Pancreas (tissue), 10 donors: ENCODE results near the gene CDV3. TPM values are rescaled to one million over a fixed set of nuclear protein-coding genes. Genes with fewer than 3 reads are reported as not detected.

Source experiments
- ATAC-seq, 4 donors: fragments of 200-7000 bp; cut with Tn5 transposase; one replicate each; pipeline versions ENCODE4 v1.8.0 to v1.9.1; 2020; ENCODE audit warnings: mild to moderate bottlenecking in 4 of 4, moderate library complexity in 4 of 4
- DNase-seq, 6 donors: peaks; one replicate each; pipeline ENCODE4 v3.0.0-alpha.2; 2020
- FAIRE-seq: peaks from 2 replicates; lab custom pipeline; 2012; peaks lifted over from hg19 to GRCh38; lab: Jason Lieb, UNC
- H3K27ac ChIP-seq, 4 donors: fragments of 200-600 bp; sonication (generic); 1 replicate in 3 of 4; 2 replicates in 1 of 4; pipeline versions ENCODE4 v1.5.0 to v1.8.0; 2020
- H3K27me3 ChIP-seq, 4 donors: fragments of 200-600 bp; one replicate each; pipeline ENCODE4 v1.8.0; 2021
- H3K36me3 ChIP-seq, 3 donors: fragments of 200-600 bp; sonication (generic) in 1 of 3; one replicate each; pipeline versions ENCODE4 v1.5.0 to v1.8.0; 2020 to 2021
- H3K4me1 ChIP-seq, 3 donors: fragments of 200-600 bp; one replicate each; pipeline ENCODE4 v1.8.0; 2021
- H3K4me3 ChIP-seq, 4 donors: fragments of 200-600 bp; sonication (generic) in 2 of 4; one replicate each; pipeline versions ENCODE4 v1.5.0 to v1.8.0; 2020 to 2021
- H3K9me3 ChIP-seq, 4 donors: fragments of 200-600 bp; one replicate each; pipeline ENCODE4 v1.8.0; 2021
- WGBS, 2 donors: extraction: QIAGEN DNeasy Blood & Tissue Kit; methylation state at CpG; one replicate each; pipeline ENCODE4 v1.1.7; 2013; 5-methylcytosine and 5-hydroxymethylcytosine counted together
- intact Hi-C, 3 donors: fragments of 100-400 bp; cut with DNase I; formaldehyde crosslinking; loops; one replicate each; pipeline versions ENCODE4 v1.11.1 to v1.14.2; 2022
- polyA plus RNA-seq, 2 donors: library from polyadenylated mRNA; stranded (reverse); fragments of 200-250 nt; gene quantifications; one replicate each; pipeline ENCODE4 v1.2.3, GENCODE V29; 2013
- total RNA-seq, 6 donors: library from RNA; stranded (reverse); fragmentation: NEBNext Ultra II Directional in 4 of 6; extraction: Animal tissue kit (Norgen Biotek cat#: 25700) in 4 of 6; gene quantifications; one replicate each; pipeline versions ENCODE4 v1.2.1 to v1.2.4, GENCODE V29; 2021 to 2023
- TF ChIP-seq, protein P1 (sequence below), 4 donors: fragments of 200-600 bp; sonication (generic) in 3 of 4; IDR thresholded peaks; one replicate each; pipeline versions ENCODE4 v1.5.0 to v1.8.0; 2021; ENCODE audit warnings: antibody characterized with exemption in 4 of 4
- donor health status: healthy with polysubstance abuse.
- donor health status: DM: no; HTN: no; CAD: no; lungs with moderate emphysema.
- donor health status: DM: no; HTN: no; CAD: no.
- donor health status: control.
- donor health status: control.
- donor health status: Bipolar disorder and iron deficiency.
- donor health status: DM: yes; HTN: yes; CAD: no.
- donor health status: DM: no; HTN: no; CAD: no.
- donor health status: DM: no; HTN: no; CAD: no.
- donor health status: DM: yes; HTN: yes; CAD: no.

CDV3 gene
- total and polyA plus RNA-seq, 8 donors: 27.6 to 92.9 (median 74.7) TPM

GRCh38 chr3:133588784-133589465, 15.4 kb downstream of the CDV3 start:
- ATAC-seq (no peak), DNase-seq (no peak), FAIRE-seq (no peak)
- Histone ChIP-seq H3K9me3 (no peaks in the 10 kb centered on the region), H3K27me3 (no peaks in the 10 kb centered on the region), H3K4me3 (no peak overlapping the region), H3K36me3 (peaks cover 0 to 42% (median 31%) of the 10 kb centered on the region in 3 donors), H3K4me1 (no peaks in the 10 kb centered on the region), H3K27ac (no peak overlapping the region)
- TF ChIP-seq, protein P1, sequence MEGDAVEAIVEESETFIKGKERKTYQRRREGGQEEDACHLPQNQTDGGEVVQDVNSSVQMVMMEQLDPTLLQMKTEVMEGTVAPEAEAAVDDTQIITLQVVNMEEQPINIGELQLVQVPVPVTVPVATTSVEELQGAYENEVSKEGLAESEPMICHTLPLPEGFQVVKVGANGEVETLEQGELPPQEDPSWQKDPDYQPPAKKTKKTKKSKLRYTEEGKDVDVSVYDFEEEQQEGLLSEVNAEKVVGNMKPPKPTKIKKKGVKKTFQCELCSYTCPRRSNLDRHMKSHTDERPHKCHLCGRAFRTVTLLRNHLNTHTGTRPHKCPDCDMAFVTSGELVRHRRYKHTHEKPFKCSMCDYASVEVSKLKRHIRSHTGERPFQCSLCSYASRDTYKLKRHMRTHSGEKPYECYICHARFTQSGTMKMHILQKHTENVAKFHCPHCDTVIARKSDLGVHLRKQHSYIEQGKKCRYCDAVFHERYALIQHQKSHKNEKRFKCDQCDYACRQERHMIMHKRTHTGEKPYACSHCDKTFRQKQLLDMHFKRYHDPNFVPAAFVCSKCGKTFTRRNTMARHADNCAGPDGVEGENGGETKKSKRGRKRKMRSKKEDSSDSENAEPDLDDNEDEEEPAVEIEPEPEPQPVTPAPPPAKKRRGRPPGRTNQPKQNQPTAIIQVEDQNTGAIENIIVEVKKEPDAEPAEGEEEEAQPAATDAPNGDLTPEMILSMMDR (IDR thresholded peaks at IDR 0.05): no peak
- 70 to 75% methylated on average over 2 of the region's 2 CpGs for WGBS, 2 donors
- intact Hi-C loops: no loop called here

DNA sequence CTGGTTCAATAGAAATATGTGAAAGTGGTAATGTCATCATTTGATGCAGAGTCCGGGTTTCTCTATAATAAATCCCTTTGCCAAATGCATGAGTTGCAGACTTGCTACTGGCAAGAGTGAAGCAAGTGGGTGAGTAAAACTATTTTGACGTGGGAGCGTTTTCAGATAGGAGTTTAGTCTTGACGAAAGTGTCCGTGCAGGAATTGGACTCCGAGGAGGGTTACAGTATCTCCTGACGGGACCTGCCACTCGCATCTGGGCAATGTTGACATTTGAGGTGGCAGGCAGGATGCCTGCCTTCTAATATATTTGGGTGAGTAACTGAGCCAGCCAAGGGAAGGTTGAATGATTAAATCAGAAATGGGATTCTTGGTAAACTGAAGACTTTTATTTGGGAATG, 16.0 kb downstream of the CDV3 start:
- no peaks in the 10 kb centered on the region for H3K4me1 ChIP-seq
- peaks cover 0 to 40% (median 26%) of the 10 kb centered on the region in 3 donors for H3K36me3 ChIP-seq
- no peaks in the 10 kb centered on the region for H3K9me3 ChIP-seq
- H3K4me3 ChIP-seq: no peak overlapping the region
- intact Hi-C loops: no loop called here
- 40 to 53% methylated on average over 8 of the region's 8 CpGs for WGBS, 2 donors
- TF ChIP-seq, protein P1 (IDR thresholded peaks at IDR 0.05): no peak
- DNase-seq (no peak), ATAC-seq (peak in 1 of 4 donors; percentile 26), FAIRE-seq (no peak)
- no peak overlapping the region for H3K27ac ChIP-seq
- H3K27me3 ChIP-seq: no peaks in the 10 kb centered on the region

GRCh38 chr3:133591271-133591742, 17.8 kb downstream of the CDV3 start:
- Histone ChIP-seq H3K27me3 (no peaks in the 10 kb centered on the region), H3K36me3 (peaks cover 0 to 22% (median 12%) of the 10 kb centered on the region in 3 donors), H3K27ac (no peak overlapping the region), H3K4me1 (no peaks in the 10 kb centered on the region), H3K9me3 (no peaks in the 10 kb centered on the region), H3K4me3 (no peak overlapping the region)
- TF ChIP-seq, protein P1 (IDR thresholded peaks at IDR 0.05): no peak
- intact Hi-C loops: no loop called here
- WGBS, 2 donors: 96 to 98% methylated on average over 3 of the region's 3 CpGs
- DNase-seq: no peak
- FAIRE-seq: no peak
- no peak for ATAC-seq

DNA sequence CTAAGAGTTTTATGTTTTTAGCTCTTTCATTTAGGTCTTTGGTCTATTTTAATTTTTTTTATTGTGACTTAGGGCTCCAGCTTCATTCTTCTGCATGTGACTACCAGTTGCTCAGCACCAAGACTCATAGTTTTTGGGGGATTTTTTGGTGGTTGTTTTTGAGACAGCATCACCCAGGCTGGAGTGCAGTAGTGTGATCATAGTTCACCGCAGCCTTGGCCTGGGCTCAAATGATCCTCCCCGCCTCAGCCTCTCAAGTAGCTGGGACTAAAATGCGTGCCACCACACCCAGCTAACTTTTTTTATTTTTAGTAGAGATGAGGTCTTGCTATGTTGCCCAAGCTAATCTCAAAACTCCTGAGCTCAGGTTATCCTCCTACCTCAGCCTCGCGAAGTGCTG, 19.4 kb downstream of the CDV3 start:
- ATAC-seq: no peak
- H3K27me3 ChIP-seq: no peaks in the 10 kb centered on the region
- FAIRE-seq: no peak
- WGBS, 2 donors: 91 to 95% methylated on average over 5 of the region's 5 CpGs
- TF ChIP-seq, protein P1 (IDR thresholded peaks at IDR 0.05): no peak
- intact Hi-C loops: no loop called here
- no peak overlapping the region for H3K4me3 ChIP-seq
- no peaks in the 10 kb centered on the region for H3K4me1 ChIP-seq
- peaks cover 0 to 10% (median 7%) of the 10 kb centered on the region in 3 donors for H3K36me3 ChIP-seq
- no peak for DNase-seq
- no peaks in the 10 kb centered on the region for H3K9me3 ChIP-seq
- H3K27ac ChIP-seq: no peak overlapping the region

GRCh38 chr3:133593243-133593642, 19.8 kb downstream of the CDV3 start:
- intact Hi-C loops: no loop called here
- Histone ChIP-seq H3K9me3 (no peaks in the 10 kb centered on the region), H3K27ac (no peak overlapping the region), H3K36me3 (peaks cover 0 to 7% (median 6%) of the 10 kb centered on the region in 3 donors), H3K27me3 (no peaks in the 10 kb centered on the region), H3K4me1 (no peaks in the 10 kb centered on the region), H3K4me3 (no peak overlapping the region)
- no peak for ATAC-seq
- no peak for DNase-seq
- no peak for FAIRE-seq
- TF ChIP-seq, protein P1 (IDR thresholded peaks at IDR 0.05): no peak
- WGBS, 2 donors: 75 to 76% methylated on average over 2 of the region's 2 CpGs
